Activated gamma-delta T cell treated with anti-CD3 and anti-CD28 coated beads, Interleukin-2, amount 50 U/mL, for 16 hours (primary cell): ENCODE results near the gene IMMP2L.

Source experiments
- DNase-seq: peaks from one replicate; pipeline ENCODE4 v3.0.0-alpha.2; 2020; ENCODE audit warnings: low read depth

IMMP2L gene

GRCh38 chr7:110929480-110930249 lies 632.6 kb downstream of the IMMP2L start:
- no peak for DNase-seq

- DNase-seq: no peak
Observed at GRCh38 chr7:110922906-110923305, 639.4 kb downstream of the IMMP2L start.

DNA sequence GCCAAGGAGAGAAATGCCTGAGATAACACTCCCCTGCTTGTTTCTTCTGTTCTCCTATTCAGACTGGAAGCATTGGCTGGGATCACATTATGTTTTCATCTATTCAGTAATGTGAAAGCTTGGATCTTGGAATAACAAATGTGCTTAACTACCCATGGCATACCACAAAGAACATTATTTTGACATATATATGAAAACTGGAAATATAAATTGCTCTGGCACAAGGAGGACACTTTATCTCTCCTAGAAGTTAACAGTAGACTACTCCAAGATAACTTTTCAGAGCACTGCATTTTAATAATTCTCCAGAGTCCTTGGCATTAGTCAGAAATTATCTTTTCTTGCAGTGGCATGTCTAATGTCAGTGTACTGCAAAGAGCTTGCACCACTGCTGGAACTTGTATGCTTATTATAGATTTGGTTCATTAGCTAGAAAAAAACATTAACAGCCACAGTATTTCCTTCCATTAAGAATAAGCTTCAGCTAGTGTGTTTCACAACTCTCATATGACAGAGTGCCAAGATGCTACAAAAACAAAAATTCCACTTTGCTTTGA lies 640.6 kb downstream of the IMMP2L start:
- no peak for DNase-seq

- no peak for DNase-seq
Observed at GRCh38 chr7:110918949-110919548, 643.2 kb downstream of the IMMP2L start.

- no peak for DNase-seq
Observed at GRCh38 chr7:110914263-110914662, 648.0 kb downstream of the IMMP2L start.

DNA sequence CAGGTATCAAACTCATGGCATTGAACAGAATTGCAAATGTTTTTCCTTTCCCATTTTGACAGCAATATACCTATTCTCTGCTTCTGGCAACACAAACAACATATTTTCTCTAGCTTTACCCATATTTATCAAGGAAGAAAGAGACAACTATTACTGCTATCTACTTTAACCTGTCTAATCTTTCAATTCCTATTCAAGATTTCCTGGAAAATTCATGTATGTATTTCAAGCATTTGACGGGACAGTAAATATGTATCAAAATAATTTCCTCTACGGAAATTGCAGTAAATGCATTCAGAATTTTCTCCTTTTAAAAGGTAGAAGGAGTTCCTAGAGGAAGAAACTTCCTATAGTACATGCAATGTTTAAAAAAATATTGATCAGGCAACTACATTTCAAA lies 650.7 kb downstream of the IMMP2L start:
- DNase-seq: no peak

DNA sequence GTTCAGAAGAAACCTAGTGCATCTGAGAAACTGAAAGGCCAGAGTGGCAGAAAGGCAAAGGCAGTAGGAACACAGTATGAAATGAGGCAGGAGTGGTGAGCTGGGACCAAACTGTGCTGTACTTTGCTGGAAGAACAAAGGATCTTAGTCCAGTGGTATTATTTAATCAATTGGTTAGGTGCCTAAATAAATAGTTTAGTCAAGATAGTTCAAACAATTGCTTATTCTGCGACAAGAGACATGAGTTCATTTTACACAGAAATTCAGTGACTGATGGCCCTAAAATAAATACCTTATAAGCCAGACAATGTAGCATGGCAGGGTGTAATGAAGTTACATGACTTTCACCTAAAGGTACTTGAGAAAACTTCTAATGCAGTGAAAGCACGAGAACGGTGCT lies 653.2 kb downstream of the IMMP2L start:
- DNase-seq: no peak

GRCh38 chr7:110905773-110906566 lies 656.3 kb downstream of the IMMP2L start:
- DNase-seq: no peak

- DNase-seq: no peak
Observed at GRCh38 chr7:110898516-110898915, 663.8 kb downstream of the IMMP2L start.

GRCh38 chr7:110897538-110897937 lies 664.8 kb downstream of the IMMP2L start:
- DNase-seq: no peak

DNA sequence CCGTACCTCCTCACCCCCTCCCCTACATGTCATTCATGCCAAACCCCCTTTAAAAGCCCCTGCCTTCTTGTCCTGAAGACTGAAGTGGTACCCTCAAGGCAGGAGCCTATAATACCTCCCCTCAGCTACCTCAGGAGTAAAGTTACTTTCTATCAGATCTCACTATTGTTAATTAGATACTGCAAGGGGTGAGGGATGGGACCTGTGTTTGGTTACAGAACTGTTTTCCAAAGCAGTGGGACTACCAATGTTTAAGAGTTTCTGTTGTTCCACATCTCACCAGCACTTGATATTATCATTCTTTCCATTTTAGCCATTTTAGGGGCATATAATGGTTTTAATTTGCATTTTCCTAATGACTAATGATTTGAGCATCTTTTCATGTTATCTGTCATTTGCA lies 668.2 kb downstream of the IMMP2L start:
- no peak for DNase-seq

DNA sequence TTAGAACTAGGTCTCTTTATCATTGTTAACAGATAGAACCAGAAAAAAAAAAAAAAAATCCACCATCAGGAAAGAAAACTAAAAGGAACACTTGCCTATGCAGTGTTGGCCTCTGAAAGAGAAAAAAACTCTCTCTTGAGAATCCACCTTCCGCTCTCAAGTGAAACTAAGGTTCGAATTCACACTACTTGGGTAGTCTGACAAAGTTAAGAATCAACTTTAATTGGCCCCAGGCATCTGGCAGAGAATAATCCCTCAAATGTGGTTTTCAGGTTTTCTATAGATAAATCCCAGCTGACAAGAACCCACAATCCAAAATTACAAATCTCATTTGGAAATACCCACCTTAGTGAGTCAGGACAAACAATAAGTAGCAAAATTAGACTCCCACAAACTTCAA lies 671.1 kb downstream of the IMMP2L start:
- no peak for DNase-seq

DNA sequence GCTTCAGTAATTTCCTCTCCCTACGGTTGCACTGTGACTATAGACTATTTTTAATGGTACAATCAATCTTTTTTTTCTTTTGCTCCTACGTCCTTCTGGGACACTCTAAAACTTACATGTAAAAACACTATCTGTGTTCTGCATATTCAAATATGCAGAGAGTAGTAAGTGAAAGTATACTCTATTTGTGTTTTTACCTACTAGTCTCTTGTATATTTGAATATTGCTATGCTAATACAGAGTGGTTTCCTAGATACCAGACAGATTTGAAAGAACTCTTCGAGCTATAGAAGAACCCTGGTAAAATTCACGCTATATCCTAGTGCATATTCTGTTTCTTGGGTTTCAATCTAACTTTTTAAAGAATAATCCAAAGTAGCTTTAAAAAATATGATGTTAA lies 672.2 kb downstream of the IMMP2L start:
- DNase-seq: no peak

DNA sequence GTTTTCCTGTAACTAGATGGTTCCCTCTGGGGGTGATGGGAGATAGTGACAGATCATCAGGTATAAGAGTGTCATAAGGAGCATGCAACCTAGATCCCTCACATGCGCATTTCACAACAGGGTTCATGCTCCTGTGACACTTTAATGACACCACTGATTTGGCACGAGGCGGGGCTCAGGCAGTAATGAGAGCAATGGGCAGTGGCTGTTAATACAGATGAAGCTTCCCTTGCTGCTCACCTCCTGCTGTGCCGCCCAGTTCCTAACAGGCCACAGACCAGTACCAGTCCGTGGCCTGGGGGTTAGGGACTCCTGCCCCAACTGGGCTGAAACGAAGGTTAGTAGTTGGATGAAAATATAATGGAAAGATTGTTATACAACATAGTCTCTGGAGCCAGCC lies 673.0 kb downstream of the IMMP2L start:
- DNase-seq: no peak

GRCh38 chr7:110888641-110889040 lies 673.7 kb downstream of the IMMP2L start:
- no peak for DNase-seq

DNA sequence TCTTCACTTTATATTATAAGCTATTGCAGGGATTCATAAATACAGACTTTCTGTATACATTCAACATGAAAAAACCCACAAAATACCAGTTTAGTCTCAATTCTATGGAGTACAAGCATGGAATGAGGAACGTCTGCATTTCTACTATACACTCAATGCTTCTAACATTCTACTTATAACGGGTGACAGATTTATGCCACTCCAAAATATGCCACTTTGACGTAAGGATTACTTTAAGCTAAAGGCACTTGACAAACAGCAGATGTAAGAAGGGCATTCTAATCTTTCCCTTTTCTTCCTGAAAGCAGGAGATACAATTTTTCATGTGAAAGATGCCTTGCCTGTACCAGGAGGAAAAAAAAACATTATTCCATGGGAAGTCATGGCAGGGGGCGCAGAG lies 676.8 kb downstream of the IMMP2L start:
- no peak for DNase-seq

GRCh38 chr7:110881721-110882120 lies 680.6 kb downstream of the IMMP2L start:
- DNase-seq: no peak

GRCh38 chr7:110880971-110881370 lies 681.3 kb downstream of the IMMP2L start:
- no peak for DNase-seq

GRCh38 chr7:110877016-110877415 lies 685.3 kb downstream of the IMMP2L start:
- DNase-seq: no peak

- no peak for DNase-seq
Observed at GRCh38 chr7:110875346-110875745, 686.9 kb downstream of the IMMP2L start.

DNA sequence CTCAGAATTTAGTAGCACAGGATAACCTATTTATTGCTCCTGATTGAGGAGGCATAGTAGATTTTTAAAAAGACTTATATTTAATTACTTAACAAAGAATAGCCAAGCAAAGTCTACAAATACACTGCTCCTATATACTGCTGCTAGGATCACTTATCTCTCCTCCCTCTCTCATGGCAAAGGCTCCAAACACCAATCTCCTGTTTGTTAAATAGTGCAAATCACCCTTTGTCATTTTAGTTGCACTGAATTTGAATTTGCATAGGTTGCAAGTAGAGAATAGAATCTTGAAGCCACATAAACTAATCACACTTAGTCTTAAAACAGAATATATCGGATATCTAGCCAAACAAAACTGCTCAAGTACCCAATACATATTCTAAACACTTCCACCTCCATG lies 690.4 kb downstream of the IMMP2L start:
- DNase-seq: no peak

- no peak for DNase-seq
Observed at GRCh38 chr7:110870926-110871325, 691.4 kb downstream of the IMMP2L start.

DNA sequence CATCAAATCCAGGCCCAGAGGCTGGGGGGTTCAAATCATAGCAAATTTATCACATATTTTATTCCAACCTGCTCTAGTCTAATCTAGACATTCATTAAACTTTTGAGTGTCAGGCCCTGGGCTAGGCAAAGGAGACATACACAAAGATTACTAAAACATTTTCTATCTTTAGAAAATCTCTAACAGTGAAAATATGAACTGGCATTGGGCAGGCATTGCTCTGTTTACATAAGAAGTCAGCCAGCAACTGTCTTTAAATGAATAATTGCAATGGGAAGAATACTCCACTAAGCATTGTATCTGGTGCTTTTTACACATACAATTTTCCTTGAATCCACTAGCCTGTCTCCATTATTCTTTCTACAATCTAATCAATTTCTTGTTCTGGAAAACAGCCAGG lies 693.8 kb downstream of the IMMP2L start:
- DNase-seq: no peak
